Immature natural killer cell (primary cell): ENCODE measurements around the gene USP3. TPM values are rescaled to one million over a fixed set of nuclear protein-coding genes. Genes with fewer than 3 reads are reported as not detected.
"Not testable (repeated sequence)": the region's sequence is repeated elsewhere in the genome, so short reads cannot be mapped to it uniquely, and the experiment has no call there.

Experiments
- DNase-seq, 3 donors: peaks; one replicate each; pipeline ENCODE4 v3.0.0; 2022; ENCODE audit warnings: mixed read lengths in 1 of 3
- H3K27ac Mint-ChIP-seq, 6 donors: one replicate each; pipeline ENCODE4 v1.8.0; 2020; ENCODE audit warnings: mixed read lengths in 6 of 6, mild to moderate bottlenecking in 5 of 6, inconsistent platforms in 4 of 6, moderate library complexity in 3 of 6
- H3K27me3 Mint-ChIP-seq, 3 donors: one replicate each; pipeline ENCODE4 v1.8.0; 2020 to 2021; ENCODE audit warnings: low read depth in 3 of 3, mild to moderate bottlenecking in 3 of 3, mixed read lengths in 3 of 3, moderate library complexity in 3 of 3, inconsistent platforms in 1 of 3
- H3K36me3 Mint-ChIP-seq, 3 donors: one replicate each; pipeline ENCODE4 v1.8.0; 2020; ENCODE audit warnings: mixed read lengths in 3 of 3, inconsistent platforms in 2 of 3, mild to moderate bottlenecking in 2 of 3
- H3K4me1 Mint-ChIP-seq, 2 donors: one replicate each; pipeline ENCODE4 v1.8.0; 2020; ENCODE audit warnings: inconsistent platforms in 2 of 2, mild to moderate bottlenecking in 2 of 2, mixed read lengths in 2 of 2, moderate library complexity in 1 of 2
- H3K4me3 Mint-ChIP-seq, 5 donors: one replicate each; pipeline ENCODE4 v1.8.0; 2020; ENCODE audit warnings: mild to moderate bottlenecking in 5 of 5, mixed read lengths in 5 of 5, inconsistent platforms in 3 of 5, moderate library complexity in 3 of 5
- H3K9me3 Mint-ChIP-seq, 6 donors: one replicate each; pipeline ENCODE4 v1.8.0; 2020; ENCODE audit warnings: mild to moderate bottlenecking in 6 of 6, mixed read lengths in 6 of 6, inconsistent platforms in 4 of 6, moderate library complexity in 3 of 6
- polyA plus RNA-seq, 3 donors: library from polyadenylated mRNA; unstranded; fragments of 300-500 nt; fragmentation: Illumina TruSeq; gene quantifications; one replicate each; pipeline ENCODE4 v1.2.3, GENCODE V29; 2021

USP3 gene
- polyA plus RNA-seq, 3 donors from 2014 or later: 24.7 to 39.1 (median 32.9) TPM

DNA sequence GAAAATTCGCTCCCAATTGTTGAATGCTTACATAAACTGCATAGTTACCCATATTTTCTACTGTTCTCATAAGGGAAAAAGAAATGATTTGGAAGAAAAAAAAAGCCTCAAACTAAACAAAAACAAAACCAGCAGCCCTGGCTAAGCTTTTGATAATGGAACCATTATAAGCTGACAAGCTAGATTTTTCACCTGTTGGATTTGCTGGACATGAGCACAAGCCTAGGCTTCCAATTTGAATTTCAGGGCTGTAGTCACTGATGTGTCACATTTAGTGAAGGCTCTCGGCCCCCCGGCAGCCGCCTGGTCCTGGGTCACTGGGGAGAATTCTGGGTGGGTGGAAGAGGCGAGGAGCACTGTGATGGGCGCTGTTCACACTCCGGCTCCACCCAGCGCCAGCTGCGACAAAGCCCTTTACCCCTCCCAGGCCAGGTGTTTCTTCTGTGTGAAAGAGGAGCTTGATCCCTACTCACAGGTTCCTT lies 97.4 kb downstream of the USP3 start:
- H3K9me3 Mint-ChIP-seq: no peaks in the 10 kb centered on the region

DNA sequence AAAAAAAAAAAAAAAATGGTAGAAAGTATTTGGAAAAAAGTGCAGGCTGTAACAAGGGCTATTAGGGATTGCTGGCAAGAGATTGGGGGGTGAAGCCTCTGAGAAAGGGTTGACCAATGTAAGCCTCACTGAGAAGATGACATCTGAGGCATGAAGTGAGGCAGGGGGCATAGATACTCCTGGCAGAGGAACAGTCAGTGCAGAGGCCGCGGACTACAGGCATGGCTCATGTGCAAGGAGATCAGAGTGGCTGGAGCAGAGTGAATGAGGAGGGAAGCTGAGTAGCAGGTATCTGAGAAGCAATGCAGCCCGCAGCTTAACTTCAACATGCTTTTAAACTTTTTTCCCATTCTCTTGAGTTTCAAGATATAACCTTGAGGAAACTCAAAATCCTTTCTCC lies 98.2 kb downstream of the USP3 start:
- peaks cover 13 to 25% (median 18%) of the 10 kb centered on the region in 3 donors for H3K27me3 Mint-ChIP-seq

More for the DNA sequence above, 97.4 kb downstream of the USP3 start:
- Mint-ChIP-seq H3K4me1 (peaks cover 36 to 44% of the 10 kb centered on the region in 2 donors), H3K4me3 (peak overlapping the region; percentile 95 to 96 (median 95)), H3K36me3 (no peaks in the 10 kb centered on the region), H3K27me3 (peaks cover 10 to 20% (median 19%) of the 10 kb centered on the region in 3 donors), H3K27ac (peak overlapping the region; percentile 77 to 95 (median 84))
- no peak for DNase-seq

DNA sequence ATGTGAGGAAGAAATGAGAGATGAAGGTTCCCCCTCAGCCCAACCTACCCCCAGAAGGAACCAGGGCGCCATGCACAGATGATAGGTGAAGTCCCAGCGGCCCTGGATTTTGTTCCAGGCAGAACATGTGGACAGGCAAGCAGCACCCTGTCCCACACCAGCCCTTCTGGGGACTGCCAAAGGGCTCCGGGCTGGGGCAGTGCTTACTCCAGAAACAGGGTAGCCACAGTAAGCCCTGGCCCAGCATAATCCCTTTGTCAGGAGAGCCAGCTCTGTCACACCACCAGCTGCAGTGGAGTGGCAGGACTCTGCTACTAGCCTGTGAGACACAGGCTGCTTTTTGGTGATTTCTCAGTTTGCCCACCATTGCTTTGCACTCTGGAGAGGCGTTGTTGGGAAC lies 99.1 kb downstream of the USP3 start:
- no peaks in the 10 kb centered on the region for H3K9me3 Mint-ChIP-seq
- H3K4me1 Mint-ChIP-seq: peaks cover 36 to 48% of the 10 kb centered on the region in 2 donors
- DNase-seq: no peak
- H3K4me3 Mint-ChIP-seq: no peak overlapping the region
- peak overlapping the region in 4 of 6 donors; percentile 6 to 53 (median 14) for H3K27ac Mint-ChIP-seq
- H3K27me3 Mint-ChIP-seq: peaks cover 13 to 27% (median 19%) of the 10 kb centered on the region in 3 donors
- peaks cover 0 to 6% (median 5%) of the 10 kb centered on the region in 3 donors for H3K36me3 Mint-ChIP-seq

More for the DNA sequence above, 98.2 kb downstream of the USP3 start:
- Mint-ChIP-seq H3K27ac (peak overlapping the region in 5 of 6 donors; percentile 6 to 89 (median 66)), H3K9me3 (no peaks in the 10 kb centered on the region), H3K36me3 (no peaks in the 10 kb centered on the region), H3K4me1 (peaks cover 36 to 46% of the 10 kb centered on the region in 2 donors), H3K4me3 (peak overlapping the region; percentile 59 to 95 (median 65))
- no peak for DNase-seq

DNA sequence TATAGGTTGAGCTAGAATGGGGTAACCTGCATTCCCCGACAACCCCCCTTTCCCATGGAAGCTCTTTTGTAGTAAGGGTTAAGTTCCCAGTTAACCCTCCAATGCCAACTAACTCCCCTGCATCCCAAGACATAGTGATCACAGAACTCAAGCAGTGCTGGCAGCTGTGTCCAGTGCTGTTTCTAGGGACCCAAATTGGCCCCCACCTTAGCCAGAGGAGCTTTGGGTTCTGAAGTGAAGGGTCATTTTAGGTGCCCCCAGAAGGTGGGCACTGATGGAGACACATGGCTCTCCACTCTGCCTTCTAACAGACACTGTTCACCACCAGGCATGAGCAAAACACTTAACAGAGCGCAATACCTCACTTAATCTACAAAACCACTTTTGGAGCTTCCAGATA lies 99.9 kb downstream of the USP3 start:
- DNase-seq: no peak
- H3K36me3 Mint-ChIP-seq: peaks cover 0 to 11% (median 9%) of the 10 kb centered on the region in 3 donors
- no peak overlapping the region for H3K4me3 Mint-ChIP-seq
- H3K27ac Mint-ChIP-seq: no peak overlapping the region
- peaks cover 36 to 46% of the 10 kb centered on the region in 2 donors for H3K4me1 Mint-ChIP-seq
- peaks cover 13 to 27% (median 19%) of the 10 kb centered on the region in 3 donors for H3K27me3 Mint-ChIP-seq
- H3K9me3 Mint-ChIP-seq: no peaks in the 10 kb centered on the region

DNA sequence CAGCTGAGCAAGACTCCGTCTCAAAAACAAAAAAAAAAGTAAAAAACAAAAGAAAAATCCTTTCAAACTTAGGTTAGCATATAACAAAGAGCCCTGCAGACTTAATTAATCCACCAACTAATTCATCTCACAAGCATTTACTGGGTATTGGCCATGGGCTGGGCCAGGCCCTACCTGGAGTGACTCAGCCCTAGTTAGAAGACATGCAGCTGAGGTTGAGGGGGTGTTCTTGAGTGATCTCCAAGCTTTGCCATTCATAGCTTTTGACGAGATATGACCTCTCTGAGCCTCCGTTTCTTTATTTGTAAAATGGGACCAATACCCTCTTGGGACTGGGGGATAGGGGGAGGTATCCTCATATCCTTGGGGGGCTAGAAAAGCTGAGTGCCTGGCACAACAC lies 100.6 kb downstream of the USP3 start:
- no peak overlapping the region for H3K4me3 Mint-ChIP-seq
- H3K27ac Mint-ChIP-seq: peak overlapping the region in 4 of 6 donors; percentile 15 to 76 (median 58)
- H3K27me3 Mint-ChIP-seq: peaks cover 13 to 27% (median 16%) of the 10 kb centered on the region in 3 donors
- H3K4me1 Mint-ChIP-seq: peaks cover 39 to 44% of the 10 kb centered on the region in 2 donors
- H3K36me3 Mint-ChIP-seq: peaks cover 0 to 12% (median 10%) of the 10 kb centered on the region in 3 donors
- no peaks in the 10 kb centered on the region for H3K9me3 Mint-ChIP-seq
- no peak for DNase-seq

DNA sequence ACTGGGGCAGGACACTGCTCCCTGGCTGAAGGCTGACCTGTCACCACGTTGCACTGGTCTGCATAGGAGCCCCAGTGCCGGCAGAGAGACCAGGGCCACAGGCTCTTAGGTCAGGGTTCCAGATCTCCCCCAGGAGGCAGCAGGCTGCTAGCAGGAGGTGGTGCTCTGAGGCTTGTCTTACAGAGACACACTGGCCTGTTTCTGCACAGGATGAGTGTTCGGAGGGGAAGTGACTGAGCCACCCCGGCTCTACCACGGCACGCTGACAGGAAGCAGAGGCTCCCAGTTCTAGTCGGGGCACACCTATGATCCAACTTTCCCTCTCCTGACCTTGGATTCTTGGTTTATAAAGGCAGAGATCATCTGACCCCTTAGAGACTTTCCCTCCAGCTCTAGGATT lies 101.4 kb downstream of the USP3 start:
- Mint-ChIP-seq H3K27ac (peak overlapping the region; percentile 41 to 92 (median 86)), H3K9me3 (no peaks in the 10 kb centered on the region), H3K36me3 (peaks cover 0 to 18% (median 12%) of the 10 kb centered on the region in 3 donors), H3K4me1 (peaks cover 46 to 48% of the 10 kb centered on the region in 2 donors), H3K27me3 (peaks cover 11 to 21% (median 16%) of the 10 kb centered on the region in 3 donors), H3K4me3 (peak overlapping the region in 4 of 5 donors; percentile 14 to 58 (median 32))
- peak in 2 of 3 donors; percentile 18 to 25 for DNase-seq

DNA sequence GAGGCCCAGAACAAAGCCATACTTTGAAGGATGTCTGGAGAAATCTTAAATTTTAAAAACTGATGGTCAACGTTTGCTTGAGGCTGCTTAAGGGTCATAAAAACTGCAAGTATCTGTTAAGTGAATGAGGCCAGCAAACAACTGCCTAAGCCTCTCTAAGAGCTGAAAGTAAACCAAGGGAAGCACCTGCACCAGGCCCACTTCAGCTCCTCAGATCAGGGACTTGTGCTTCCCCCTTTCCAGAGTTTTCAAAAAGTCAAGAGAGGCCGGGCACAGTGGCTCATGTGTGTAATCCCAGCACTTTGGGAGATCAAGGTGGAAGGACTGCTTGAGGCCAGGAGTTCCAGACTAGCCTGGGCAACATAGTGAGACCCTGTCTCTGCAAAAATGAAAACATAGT lies 101.9 kb downstream of the USP3 start:
- Mint-ChIP-seq H3K4me3 (peak overlapping the region in 3 of 5 donors; percentile 14 to 58 (median 44)), H3K4me1 (peaks cover 51 to 52% of the 10 kb centered on the region in 2 donors), H3K9me3 (no peaks in the 10 kb centered on the region), H3K27ac (peak overlapping the region; percentile 41 to 92 (median 86)), H3K36me3 (peaks cover 0 to 20% (median 12%) of the 10 kb centered on the region in 3 donors), H3K27me3 (peaks cover 8 to 17% (median 16%) of the 10 kb centered on the region in 3 donors)
- no peak for DNase-seq

DNA sequence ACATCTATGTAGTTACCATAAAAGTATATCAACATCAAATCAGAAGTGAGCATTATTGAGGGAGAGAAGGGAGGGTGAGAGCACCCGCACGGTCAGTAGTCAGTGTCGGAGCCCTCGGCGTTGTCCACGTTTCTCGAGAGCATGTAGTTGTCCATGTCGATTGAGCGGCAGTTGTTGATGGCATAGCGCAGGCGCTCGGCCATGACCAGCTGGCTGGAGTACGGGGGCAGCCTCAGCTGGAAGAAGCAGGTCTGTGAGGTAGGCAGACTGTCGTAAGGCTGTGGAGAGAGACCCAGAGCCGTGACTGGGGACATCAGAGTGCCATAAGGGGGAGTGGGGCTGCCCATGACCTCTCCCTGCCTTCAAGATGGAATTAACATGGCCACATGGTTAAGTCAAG lies 104.6 kb downstream of the USP3 start:
- H3K27ac Mint-ChIP-seq: no peak overlapping the region
- peaks cover 32 to 40% of the 10 kb centered on the region in 2 donors for H3K4me1 Mint-ChIP-seq
- DNase-seq: no peak
- H3K9me3 Mint-ChIP-seq: no peaks in the 10 kb centered on the region
- peaks cover 6 to 10% (median 7%) of the 10 kb centered on the region in 3 donors for H3K27me3 Mint-ChIP-seq
- no peak overlapping the region for H3K4me3 Mint-ChIP-seq
- peaks cover 0 to 37% (median 16%) of the 10 kb centered on the region in 3 donors for H3K36me3 Mint-ChIP-seq

DNA sequence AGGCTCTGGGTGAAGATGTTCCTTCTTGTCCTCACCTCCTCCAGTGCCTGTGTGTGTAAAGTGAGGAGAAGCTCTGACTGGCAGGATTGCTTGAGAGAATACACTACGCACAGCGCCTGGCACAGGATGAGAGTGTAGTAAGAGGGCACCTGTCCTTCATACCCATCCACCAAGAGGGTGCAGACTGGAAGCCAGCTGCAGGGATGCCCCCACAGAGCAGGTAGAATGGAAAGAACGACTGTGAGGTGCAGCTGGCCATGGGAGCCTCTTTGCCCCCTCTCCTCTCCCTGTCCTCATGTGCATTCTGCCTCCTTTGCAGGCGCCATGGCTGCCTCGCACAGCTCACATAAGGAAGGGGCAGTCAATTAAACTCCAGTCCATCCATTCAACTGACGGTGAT lies 105.1 kb downstream of the USP3 start:
- Mint-ChIP-seq H3K4me3 (no peak overlapping the region), H3K4me1 (peaks cover 32 to 36% of the 10 kb centered on the region in 2 donors), H3K36me3 (peaks cover 0 to 40% (median 16%) of the 10 kb centered on the region in 3 donors), H3K27me3 (peaks cover 6 to 10% (median 7%) of the 10 kb centered on the region in 3 donors), H3K27ac (peak overlapping the region in 3 of 6 donors; percentile 16 to 46 (median 29)), H3K9me3 (no peaks in the 10 kb centered on the region)
- no peak for DNase-seq

DNA sequence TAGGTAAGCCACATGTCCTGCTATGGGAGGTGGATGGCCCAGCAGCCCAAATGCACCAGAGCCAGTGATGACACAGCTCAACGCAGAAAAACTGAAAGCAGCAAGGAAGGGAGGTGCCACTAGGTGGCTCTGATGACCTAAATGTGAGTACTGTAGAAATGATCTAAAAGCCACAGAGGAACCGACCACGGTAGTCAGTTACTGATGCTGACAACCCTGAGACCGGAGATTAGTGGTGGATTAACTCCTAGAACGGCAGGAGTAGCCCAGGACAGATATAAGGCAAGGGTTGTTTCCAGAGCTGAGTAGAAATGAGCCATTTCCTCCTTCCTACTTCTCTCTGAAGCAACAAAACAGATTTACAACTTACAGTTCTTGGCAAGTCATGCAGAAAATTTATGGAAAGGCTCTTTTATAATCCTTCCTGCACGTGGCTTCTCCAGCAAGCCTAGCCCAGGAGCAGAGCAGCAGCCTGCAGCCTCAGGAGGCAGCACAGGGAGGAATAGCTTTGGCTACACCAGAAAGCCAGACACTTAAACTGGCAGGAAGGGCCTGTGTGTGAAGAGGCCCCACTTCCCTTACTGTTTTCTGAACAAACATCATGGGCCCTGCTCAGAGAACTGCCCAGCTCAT lies 105.9 kb downstream of the USP3 start:
- peak overlapping the region in 4 of 5 donors; percentile 6 to 60 (median 43) for H3K4me3 Mint-ChIP-seq
- peaks cover 6 to 10% (median 7%) of the 10 kb centered on the region in 3 donors for H3K27me3 Mint-ChIP-seq
- peak overlapping the region; percentile 78 to 93 (median 86) for H3K27ac Mint-ChIP-seq
- peaks cover 0 to 45% (median 22%) of the 10 kb centered on the region in 3 donors for H3K36me3 Mint-ChIP-seq
- DNase-seq: peak; percentile 49 to 70 (median 56)
- H3K9me3 Mint-ChIP-seq: no peaks in the 10 kb centered on the region
- H3K4me1 Mint-ChIP-seq: peaks cover 27 to 31% of the 10 kb centered on the region in 2 donors

DNA sequence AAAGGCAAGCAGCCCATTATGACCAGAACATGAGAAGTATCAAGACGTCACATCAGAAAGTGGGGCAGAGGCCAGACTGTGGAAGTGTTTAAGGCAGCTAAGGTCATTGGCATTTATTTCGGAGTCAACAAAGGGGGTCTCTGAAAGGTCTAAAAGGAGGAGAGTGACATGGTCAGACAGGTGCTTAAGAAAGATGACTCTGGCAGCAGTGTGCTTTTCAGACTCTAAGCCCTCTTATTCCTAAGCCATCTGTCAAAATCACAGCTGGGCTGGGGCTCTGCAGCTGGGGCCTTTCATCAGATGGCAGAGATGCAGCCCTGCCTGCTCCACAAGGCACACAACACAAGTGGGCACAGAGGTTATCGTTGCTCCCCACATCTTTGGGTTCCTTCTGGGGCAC lies 106.8 kb downstream of the USP3 start:
- DNase-seq: no peak
- peaks cover 18 to 23% of the 10 kb centered on the region in 2 donors for H3K4me1 Mint-ChIP-seq
- no peak overlapping the region for H3K4me3 Mint-ChIP-seq
- H3K36me3 Mint-ChIP-seq: peaks cover 0 to 52% (median 27%) of the 10 kb centered on the region in 3 donors
- peaks cover 6 to 10% (median 7%) of the 10 kb centered on the region in 3 donors for H3K27me3 Mint-ChIP-seq
- H3K9me3 Mint-ChIP-seq: no peaks in the 10 kb centered on the region
- peak overlapping the region; percentile 78 to 93 (median 86) for H3K27ac Mint-ChIP-seq

DNA sequence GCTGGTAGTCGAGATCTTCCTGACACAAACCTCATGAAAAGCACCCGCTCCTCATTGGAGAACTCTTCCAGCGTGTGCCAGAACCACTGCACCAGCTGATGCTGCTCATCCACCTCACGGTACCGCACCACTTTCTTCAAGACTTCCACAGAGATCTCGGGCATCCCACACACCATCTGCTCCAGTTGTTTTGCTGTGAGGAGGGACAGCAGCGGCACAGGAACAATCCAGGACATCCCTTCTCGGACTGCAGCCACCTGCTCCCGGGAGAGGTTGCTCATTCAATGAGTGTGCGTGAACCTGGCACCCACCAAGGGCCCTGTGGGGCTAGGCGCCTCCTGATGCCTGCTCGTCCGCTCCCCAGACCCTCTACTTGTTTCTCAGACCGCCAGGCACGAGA lies 107.9 kb downstream of the USP3 start:
- Mint-ChIP-seq H3K27me3 (peaks cover 3 to 8% (median 7%) of the 10 kb centered on the region in 3 donors), H3K36me3 (peaks cover under 1 to 58% (median 27%) of the 10 kb centered on the region in 3 donors), H3K4me1 (peaks cover 15 to 18% of the 10 kb centered on the region in 2 donors), H3K4me3 (no peak overlapping the region), H3K27ac (peak overlapping the region in 5 of 6 donors; percentile 32 to 87 (median 42)), H3K9me3 (no peaks in the 10 kb centered on the region)
- DNase-seq: no peak

DNA sequence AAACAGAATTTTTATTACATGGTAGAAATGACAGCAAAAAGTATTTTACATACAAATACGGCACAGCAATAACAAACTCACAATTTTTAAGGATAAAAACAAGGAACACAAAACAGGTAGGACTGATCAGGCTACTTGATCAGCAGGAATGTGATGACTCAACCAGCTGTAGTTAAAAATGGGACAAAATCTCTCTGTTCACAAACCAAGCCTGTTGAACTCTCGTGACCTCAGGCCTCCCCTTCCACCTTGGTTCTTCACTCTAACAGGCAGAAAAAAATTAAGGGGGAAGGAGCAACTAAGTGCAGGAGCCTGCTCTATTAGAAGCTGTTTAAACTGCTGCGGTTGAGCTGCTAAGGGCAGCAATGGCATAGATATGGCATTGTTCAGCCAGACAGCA lies 111.5 kb downstream of the USP3 start:
- no peak for DNase-seq
- peak overlapping the region in 1 of 6 donors; percentile 37 for H3K27ac Mint-ChIP-seq
- H3K4me3 Mint-ChIP-seq: no peak overlapping the region
- H3K27me3 Mint-ChIP-seq: peaks cover 0 to 3% (median 2%) of the 10 kb centered on the region in 3 donors
- H3K36me3 Mint-ChIP-seq: peaks cover 8 to 58% (median 14%) of the 10 kb centered on the region in 3 donors
- H3K4me1 Mint-ChIP-seq: peaks cover 3 to 5% of the 10 kb centered on the region in 2 donors
- no peaks in the 10 kb centered on the region for H3K9me3 Mint-ChIP-seq

DNA sequence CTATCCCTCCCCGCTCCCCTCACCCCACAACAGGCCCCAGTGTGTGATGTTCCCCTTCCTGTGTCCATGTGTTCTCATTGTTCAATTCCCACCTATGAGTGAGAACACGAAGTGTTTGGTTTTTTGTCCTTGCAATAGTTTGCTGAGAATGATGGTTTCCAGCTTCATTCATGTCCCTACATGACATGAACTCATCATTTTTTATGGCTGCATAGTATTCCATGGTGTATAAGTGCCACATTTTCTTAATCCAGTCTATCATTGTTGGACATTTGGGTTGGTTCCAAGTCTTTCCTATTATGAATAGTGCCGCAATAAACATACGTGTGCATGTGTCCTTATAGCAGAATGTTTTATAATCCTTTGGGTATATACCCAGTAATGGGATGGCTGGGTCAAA lies 112.8 kb downstream of the USP3 start:
- Mint-ChIP-seq H3K36me3 (peaks cover 16 to 60% (median 23%) of the 10 kb centered on the region in 3 donors), H3K27ac (peak overlapping the region in 1 of 6 donors; percentile 34)

More for the DNA sequence above, 112.8 kb downstream of the USP3 start:
- not testable (repeated sequence) for H3K27me3 Mint-ChIP-seq, DNase-seq, H3K4me1 Mint-ChIP-seq, H3K4me3 Mint-ChIP-seq, H3K9me3 Mint-ChIP-seq
